Testis (tissue), 5 donors: Measurements from ENCODE around the gene ODC1. TPM values are rescaled to one million over a fixed set of nuclear protein-coding genes. Genes with fewer than 3 reads are reported as not detected.

Experiments used
- DNase-seq: peaks from one replicate; pipeline ENCODE4 v3.0.0-alpha.2; 2019
- H3K27ac ChIP-seq, 2 donors: fragments of 200-600 bp; sonication (generic); one replicate each; pipeline ENCODE4 v1.5.1; 2019
- H3K27me3 ChIP-seq: fragments of 200-600 bp; sonication (generic); one replicate; pipeline ENCODE4 v1.5.1; 2019
- H3K36me3 ChIP-seq: fragments of 200-600 bp; sonication (generic); one replicate; pipeline ENCODE4 v1.5.1; 2017; ENCODE audit warnings: low read depth; ENCODE audit errors: missing control alignments
- H3K4me1 ChIP-seq: fragments of 200-600 bp; sonication (generic); one replicate; pipeline ENCODE4 v1.5.1; 2019
- H3K4me3 ChIP-seq, 2 donors: fragments of 200-600 bp; sonication (generic); one replicate each; pipeline ENCODE4 v1.5.1; 2017 to 2019
- H3K9me3 ChIP-seq: fragments of 200-600 bp; sonication (generic); one replicate; pipeline ENCODE4 v1.5.1; 2017
- POLR2A ChIP-seq: fragments of 450-650 bp; IDR thresholded peaks from one replicate; pipeline ENCODE4 v1.6.1; 2017; ENCODE audit warnings: antibody characterized with exemption, mild to moderate bottlenecking, moderate library complexity
- WGBS, 2 donors: methylation state at CpG; one replicate each; pipeline ENCODE4 v1.1.5; 2018; 5-methylcytosine and 5-hydroxymethylcytosine counted together
- intact Hi-C: fragments of 100-400 bp; cut with DNase I; formaldehyde crosslinking; loops from one replicate; pipeline ENCODE4 v1.15.1; 2023; ENCODE audit warnings: low total_unique reads
- long read RNA-seq, 2 donors: transcript quantifications; one replicate each; lab custom pipeline, GENCODE V29; 2026
- polyA plus RNA-seq: library from polyadenylated mRNA; stranded (reverse); fragments of 350-450 nt; fragmentation: Illumina TruSeq; extraction: RNeasy Lipid Tissue Mini Kit (QIAGEN cat#74804); gene quantifications from one replicate; pipeline ENCODE4 v1.2.3, GENCODE V29; 2014; ENCODE audit warnings: low read depth, low replicate concordance; ENCODE audit not compliant: insufficient read depth
- total RNA-seq, 2 donors: library from RNA; depleted of rRNA; stranded (reverse); fragments of >200 nt; gene quantifications; one replicate each; pipeline ENCODE4 v1.2.3, GENCODE V29; 2016
- TF ChIP-seq, protein P1 (sequence below), 3 experiments: fragments of 450-650 bp in 2 of 3; fragments of 200-600 bp in 1 of 3; sonication (generic) in 1 of 3; IDR thresholded peaks; one replicate each; pipeline ENCODE4 v1.5.1; 2016 to 2019; ENCODE audit warnings: antibody characterized with exemption in 3 of 3, mild to moderate bottlenecking in 2 of 3, moderate library complexity in 1 of 3

Gene ODC1
- total RNA-seq: 100 to 1,000 TPM; 208 to 321 TPM
- polyA plus RNA-seq: 309 TPM
- long read RNA-seq, donor 1, transcript ODC1-201 (12 exons, 2,653 nt): major isoform, 22 of 51 reads
- long read RNA-seq, donor 1, partial matches to known transcripts: 29 of 51 reads
- long read RNA-seq, donor 1, other reads (novel, unspliced or antisense): 0 of 51 reads
- long read RNA-seq, donor 2, transcript ODC1-201 (12 exons, 2,653 nt): major isoform, 41 of 46 reads
- long read RNA-seq, donor 2, partial matches to known transcripts: 5 of 46 reads
- long read RNA-seq, donor 2, other reads (novel, unspliced or antisense): 0 of 46 reads

DNA sequence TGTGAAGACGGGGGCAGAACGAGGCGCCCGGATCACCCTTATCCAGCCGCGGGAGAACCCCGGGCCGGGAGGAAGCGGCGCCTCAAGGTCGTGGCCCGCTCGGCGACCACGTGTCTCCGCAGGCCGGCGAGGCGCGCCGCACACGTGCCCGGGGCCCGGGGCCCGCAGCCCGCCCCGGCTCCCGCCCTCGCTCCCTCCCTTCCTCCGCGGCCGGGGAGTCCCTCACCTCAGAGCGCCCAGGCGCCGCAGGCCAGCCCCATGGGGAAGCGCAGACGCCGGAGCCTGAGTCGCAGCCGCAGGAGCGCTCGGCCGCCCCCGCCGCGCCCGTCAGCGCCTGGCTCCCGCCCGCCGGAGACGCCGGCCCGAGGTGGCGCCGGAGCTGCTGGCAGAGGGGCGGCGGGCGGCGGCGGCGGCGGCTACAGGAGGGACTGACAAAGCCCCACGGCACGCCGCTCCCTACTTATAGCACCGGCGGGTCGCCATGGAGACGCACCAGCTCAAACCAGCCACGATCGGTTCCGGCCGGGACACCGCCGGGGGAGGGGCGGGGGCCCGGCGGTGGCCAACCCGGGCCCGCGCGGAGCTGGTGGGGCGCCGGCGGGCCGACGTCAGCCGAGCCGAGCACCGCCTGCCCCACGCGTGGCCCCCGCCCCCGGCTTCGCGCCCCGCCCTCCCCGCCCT is at the start of gene ODC1:
Gene ODC1, minus strand, starts transcription at position 433 of the 681 bp plus-strand sequence. CDS start 3,295 bp downstream, outside the sequence.
- H3K4me1 ChIP-seq: peaks cover 15% of the 10 kb centered on the region
- peak; percentile 96 for DNase-seq
- intact Hi-C loops: no loop called here
- no peaks in the 10 kb centered on the region for H3K27me3 ChIP-seq
- H3K36me3 ChIP-seq: no peaks in the 10 kb centered on the region
- H3K9me3 ChIP-seq: no peaks in the 10 kb centered on the region
- peak within 1 kb of the TSS; percentile 93 to 97 for H3K27ac ChIP-seq
- no peak for TF ChIP-seq POLR2A
- TF ChIP-seq, protein P1, sequence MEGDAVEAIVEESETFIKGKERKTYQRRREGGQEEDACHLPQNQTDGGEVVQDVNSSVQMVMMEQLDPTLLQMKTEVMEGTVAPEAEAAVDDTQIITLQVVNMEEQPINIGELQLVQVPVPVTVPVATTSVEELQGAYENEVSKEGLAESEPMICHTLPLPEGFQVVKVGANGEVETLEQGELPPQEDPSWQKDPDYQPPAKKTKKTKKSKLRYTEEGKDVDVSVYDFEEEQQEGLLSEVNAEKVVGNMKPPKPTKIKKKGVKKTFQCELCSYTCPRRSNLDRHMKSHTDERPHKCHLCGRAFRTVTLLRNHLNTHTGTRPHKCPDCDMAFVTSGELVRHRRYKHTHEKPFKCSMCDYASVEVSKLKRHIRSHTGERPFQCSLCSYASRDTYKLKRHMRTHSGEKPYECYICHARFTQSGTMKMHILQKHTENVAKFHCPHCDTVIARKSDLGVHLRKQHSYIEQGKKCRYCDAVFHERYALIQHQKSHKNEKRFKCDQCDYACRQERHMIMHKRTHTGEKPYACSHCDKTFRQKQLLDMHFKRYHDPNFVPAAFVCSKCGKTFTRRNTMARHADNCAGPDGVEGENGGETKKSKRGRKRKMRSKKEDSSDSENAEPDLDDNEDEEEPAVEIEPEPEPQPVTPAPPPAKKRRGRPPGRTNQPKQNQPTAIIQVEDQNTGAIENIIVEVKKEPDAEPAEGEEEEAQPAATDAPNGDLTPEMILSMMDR (IDR thresholded peaks at IDR 0.05): no peak
- WGBS, 2 donors: 0% methylated on average over 39 of the region's 99 CpGs; no CpG with 5 or more reads in 1 of the 2 donors
- H3K4me3 ChIP-seq: peak within 1 kb of the TSS; percentile 81 to 87

DNA sequence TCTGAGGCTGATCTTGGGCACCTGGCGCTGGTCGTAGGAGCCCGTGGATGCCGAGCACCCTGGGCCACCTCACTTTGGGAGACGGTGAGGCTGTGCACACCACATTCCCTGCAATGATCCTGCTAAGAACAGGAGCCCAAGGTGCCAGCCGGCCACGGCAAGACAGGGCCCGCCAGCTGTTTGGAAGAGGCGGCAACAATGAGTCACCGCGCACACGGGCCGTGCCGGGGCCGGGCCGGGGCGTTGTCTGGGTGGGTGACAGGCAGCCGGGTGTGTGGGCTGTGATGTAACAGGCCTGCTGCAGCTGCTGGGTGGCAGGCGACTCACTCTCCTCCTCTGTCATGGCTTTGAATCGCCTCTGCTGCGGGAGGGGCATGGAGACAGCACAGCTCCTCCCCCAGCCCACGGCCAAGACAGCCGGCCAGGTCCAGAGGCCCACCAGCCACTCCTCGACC is 49.7 kb upstream of the ODC1 start:
- DNase-seq: no peak
- H3K4me1 ChIP-seq: no peaks in the 10 kb centered on the region
- no peak for TF ChIP-seq POLR2A
- TF ChIP-seq, protein P1 (IDR thresholded peaks at IDR 0.05): no peak
- H3K27ac ChIP-seq: no peak overlapping the region
- H3K36me3 ChIP-seq: no peaks in the 10 kb centered on the region
- no peaks in the 10 kb centered on the region for H3K27me3 ChIP-seq
- intact Hi-C loops: no loop called here
- H3K9me3 ChIP-seq: no peaks in the 10 kb centered on the region
- no peak overlapping the region for H3K4me3 ChIP-seq
- WGBS, 2 donors: 47 to 62% methylated on average over 3 to 24 of the region's 24 CpGs

DNA sequence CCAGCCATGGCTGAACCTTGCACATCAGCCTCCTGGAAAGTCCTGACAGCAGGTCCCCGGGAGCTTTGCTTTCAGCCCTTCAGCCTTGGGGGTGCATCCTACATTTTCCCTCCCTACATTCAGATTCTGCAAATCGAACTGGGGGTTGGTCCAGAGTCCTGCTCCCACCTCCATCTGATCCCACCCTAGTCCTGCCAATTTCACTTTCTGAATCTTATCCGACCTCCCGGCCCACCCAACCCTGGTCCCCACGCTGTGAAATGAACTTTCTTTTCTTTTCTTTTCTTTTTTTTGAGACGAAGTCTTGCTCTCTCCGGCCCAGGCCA is 47.8 kb upstream of the ODC1 start:
- H3K36me3 ChIP-seq: no peaks in the 10 kb centered on the region
- H3K4me3 ChIP-seq: no peak overlapping the region
- no peaks in the 10 kb centered on the region for H3K9me3 ChIP-seq
- no peaks in the 10 kb centered on the region for H3K27me3 ChIP-seq
- intact Hi-C loops: no loop called here
- no peaks in the 10 kb centered on the region for H3K4me1 ChIP-seq
- TF ChIP-seq, protein P1 (IDR thresholded peaks at IDR 0.05): no peak
- no peak for TF ChIP-seq POLR2A
- 69 to 81% methylated on average over 7 of the region's 7 CpGs for WGBS, 2 donors
- H3K27ac ChIP-seq: no peak overlapping the region
- DNase-seq: no peak

DNA sequence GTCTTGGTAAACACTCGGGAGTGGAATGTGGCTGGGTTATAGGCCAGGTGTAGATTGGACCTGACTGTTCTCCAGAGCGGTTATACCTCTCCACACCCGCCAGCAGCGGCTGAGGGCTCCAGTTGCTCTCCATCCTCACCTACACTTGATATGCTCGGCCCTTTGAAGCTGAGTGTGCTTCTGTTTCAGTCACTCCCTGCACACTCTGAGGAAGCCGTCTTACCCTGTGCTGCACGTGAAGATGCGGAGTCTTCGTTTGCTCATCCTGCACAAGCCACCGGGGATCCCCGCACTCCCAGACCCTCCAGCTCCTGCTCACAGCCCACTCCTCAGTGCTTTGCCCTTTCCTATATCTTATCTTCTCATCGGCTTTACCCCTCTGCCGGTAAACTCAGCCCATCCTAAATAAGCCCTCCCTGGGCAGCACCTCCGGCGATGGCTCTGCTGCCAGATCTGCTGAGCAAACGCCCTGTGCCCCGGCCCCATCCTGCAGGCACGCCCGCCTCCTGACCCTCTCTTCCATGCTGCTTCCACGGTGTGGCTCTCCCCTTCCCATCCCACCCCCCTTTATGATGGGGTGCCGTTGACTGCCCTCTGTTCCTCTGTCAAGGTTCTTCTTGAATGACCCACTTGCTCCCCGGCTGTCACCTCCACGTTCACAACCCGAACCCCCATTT is 47.3 kb upstream of the ODC1 start:
- H3K36me3 ChIP-seq: no peaks in the 10 kb centered on the region
- no peaks in the 10 kb centered on the region for H3K4me1 ChIP-seq
- WGBS, 2 donors: 74 to 80% methylated on average over 24 of the region's 24 CpGs
- H3K4me3 ChIP-seq: no peak overlapping the region
- no peaks in the 10 kb centered on the region for H3K9me3 ChIP-seq
- TF ChIP-seq, protein P1 (IDR thresholded peaks at IDR 0.05): no peak
- TF ChIP-seq POLR2A: no peak
- DNase-seq: no peak
- intact Hi-C loops: no loop called here
- H3K27ac ChIP-seq: no peak overlapping the region
- H3K27me3 ChIP-seq: no peaks in the 10 kb centered on the region
